GM21515 (cell line): ENCODE data around the gene GAS6.
"Not testable (repeated sequence)": the region's sequence is repeated elsewhere in the genome, so short reads cannot be mapped to it uniquely, and the experiment has no call there.

Experiments used
- ATAC-seq: cut with Tn5 transposase; IDR thresholded peaks from one replicate; pipeline ENCODE4 v1.9.1; 2021; ENCODE audit not compliant: unreplicated experiment

The GAS6 gene

DNA sequence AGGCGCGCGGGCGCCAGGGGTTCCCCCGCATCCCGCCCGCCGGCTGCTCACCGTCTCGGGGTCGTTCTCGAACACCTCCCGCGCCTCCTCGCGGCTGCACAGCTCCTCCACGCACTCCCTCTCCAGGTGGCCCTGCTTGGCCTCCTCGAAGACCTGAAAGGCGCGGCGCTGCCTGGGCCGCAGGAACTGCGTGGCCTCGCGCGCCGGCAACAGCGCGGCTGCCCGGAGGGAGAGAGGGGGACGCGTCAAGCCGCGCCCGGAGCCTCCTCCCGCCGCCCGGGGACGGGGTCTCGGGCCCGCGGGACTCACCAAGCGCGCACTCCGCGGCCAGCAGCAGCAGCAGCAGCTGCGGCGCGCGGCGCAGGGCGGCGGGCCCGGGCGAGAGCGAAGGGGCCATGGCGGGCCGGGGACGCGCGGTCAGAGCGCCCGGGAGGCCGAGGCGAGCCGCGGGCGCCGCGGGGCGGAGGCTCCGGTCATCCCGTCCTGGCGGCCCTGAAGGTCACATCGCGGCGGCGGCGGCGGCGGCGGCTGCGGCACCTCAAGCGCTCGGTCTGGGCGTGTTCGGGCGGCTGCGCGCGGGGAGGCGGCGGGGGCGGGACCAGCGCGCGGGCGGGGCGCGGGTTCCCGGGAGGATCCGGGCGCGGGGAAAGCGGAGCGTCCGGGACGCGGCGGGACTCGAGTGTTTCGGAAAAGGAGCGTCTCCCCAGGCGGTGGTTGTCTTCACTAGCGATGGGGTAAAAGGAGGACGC is at the start of gene GAS6:
Gene GAS6, minus strand, starts transcription at position 553 of the 749 bp plus-strand sequence. Its CDS starts 156 bp downstream, at position 397.
- no peak for ATAC-seq

DNA sequence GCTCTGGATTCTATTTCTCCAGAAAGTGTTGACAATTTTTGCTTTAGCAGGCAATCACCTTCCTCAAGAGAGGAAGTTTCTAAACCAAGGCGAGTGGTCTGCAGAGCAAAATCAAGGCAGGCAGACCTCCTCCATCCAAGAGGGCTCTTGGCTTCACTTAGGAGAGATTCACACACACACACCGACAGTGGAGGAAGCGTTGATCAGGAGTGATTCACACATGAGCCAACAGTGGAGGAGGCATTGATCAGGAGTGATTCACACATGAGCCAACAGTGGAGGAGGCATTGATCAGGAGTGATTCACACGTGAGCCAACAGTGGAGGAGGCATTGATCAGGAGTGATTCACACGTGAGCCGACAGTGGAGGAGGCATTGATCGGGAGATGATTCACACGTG is 49.5 kb upstream of the GAS6 start:
- ATAC-seq = not testable (repeated sequence)

DNA sequence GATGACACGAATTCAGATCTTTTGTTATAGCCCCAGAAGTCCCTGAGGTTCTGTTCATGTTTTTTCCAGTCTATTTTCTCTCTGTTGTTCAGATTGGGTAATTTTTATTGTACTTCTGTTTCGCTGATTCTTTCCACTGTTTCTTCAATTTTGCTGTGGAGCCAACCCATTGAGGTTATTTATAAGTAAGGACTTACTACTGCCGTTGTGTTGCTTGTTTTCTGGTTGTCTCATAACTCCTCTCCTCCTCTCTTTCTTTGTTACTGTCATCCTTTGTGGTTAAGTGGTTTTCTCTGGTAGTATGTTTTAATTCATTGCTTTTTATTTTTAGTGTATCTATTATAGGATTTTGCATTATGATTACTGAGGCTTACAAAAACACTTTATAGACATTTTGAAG is 48.7 kb upstream of the GAS6 start:
- no peak for ATAC-seq

DNA sequence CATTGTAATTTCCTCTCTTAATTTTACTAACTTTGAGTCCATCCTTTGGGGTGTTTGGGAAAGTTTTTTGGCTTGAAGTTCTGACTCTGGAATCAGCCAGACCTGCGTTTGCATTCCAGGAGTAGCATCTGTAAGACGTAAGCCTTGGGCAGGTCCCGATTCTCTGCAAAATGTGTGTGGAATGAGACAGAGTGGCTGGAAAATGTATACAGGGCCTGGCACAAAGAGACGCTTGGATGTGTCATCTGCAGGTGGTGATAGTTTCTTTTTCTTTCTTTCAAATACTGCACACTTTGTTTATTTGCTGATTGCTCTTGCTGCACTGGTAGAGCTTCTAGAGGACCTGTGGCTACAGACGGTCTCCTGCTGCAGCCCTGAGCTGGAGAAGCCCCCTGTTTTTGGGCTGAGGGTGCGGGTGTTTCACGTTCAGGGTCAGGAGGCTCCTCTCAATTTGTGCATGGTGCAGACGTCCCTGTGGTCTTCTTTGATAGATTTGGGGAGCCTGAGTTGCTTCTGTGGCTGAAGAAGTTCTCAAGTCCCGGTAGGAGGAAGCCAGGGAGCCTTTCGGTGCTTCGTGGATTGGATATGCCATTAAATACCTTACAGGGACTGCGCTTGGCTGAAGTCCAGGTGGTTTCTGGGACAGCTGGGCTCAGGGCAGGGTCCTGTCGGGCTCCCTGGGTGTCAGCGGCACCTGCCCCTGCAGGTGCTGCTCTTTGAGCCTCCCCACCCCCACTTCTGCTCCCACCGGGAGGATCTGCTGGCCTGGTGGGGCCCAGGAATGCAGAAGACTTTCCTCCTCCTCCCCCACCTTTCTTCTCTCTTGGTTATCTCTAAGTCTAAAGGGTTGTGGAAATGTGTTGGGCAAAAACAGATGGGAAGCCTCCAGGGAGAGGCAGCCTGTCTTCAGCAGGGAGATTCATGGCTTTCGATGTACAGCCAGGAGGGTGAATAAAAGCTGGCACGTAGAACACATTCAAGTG is 44.0 kb upstream of the GAS6 start:
- no peak for ATAC-seq

DNA sequence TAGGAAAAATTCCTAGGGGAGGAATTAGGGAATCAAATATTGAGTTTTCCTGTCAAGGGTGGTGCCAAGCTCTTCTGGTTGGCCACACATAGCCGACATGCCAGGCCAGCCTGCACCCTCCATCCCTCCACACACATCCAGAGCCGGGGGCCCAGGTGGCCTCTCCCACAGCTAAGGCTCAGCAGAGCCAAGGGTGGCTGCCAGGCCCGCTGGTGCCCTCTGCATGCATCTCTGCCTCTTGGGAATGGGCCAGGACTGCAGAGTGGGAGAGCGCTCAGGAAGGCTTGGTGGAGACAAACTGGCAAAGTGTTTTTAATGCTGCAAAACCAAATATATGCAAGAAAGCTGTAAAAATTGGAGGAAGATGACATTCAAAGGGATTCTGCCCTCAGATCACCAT is 42.7 kb upstream of the GAS6 start:
- no peak for ATAC-seq

DNA sequence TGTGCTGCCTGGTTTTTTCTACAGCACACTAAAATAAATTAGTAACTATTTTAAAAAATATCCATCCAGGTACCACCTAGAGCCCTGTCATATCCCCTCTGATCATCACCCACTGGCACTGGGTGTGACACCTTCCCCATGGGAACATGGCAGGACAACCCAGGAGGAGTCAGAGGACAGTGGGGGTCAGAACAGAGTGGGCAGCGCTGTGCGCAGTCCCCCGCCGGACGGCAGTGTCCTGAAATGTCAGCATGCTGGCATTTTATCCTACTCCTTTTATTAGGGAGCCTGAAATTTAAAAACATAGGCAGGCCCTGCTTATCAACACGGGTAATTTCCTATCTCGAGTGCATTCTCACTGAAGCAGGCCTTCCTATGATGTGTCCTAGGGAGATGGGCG is 42.1 kb upstream of the GAS6 start:
- ATAC-seq = no peak

DNA sequence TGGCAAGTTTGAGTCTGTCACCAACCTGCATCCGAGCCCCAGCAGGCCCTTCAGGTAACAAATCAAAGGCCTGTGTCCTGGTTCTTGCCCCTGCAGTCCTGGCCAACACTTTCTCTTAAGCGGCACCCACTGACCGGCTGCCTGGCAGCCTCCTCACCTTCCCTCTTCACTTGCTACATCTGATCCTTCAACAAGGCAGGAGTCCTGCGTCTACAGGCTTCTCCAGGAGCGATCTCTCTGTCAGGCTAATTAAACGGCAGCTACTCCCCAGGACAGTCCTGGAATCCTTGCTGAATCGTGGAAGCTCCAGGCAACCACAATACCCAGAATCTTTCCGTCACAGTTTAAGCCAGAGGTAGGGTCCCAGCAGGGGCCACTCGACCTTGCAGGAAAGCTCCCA is 41.1 kb upstream of the GAS6 start:
- no peak for ATAC-seq

DNA sequence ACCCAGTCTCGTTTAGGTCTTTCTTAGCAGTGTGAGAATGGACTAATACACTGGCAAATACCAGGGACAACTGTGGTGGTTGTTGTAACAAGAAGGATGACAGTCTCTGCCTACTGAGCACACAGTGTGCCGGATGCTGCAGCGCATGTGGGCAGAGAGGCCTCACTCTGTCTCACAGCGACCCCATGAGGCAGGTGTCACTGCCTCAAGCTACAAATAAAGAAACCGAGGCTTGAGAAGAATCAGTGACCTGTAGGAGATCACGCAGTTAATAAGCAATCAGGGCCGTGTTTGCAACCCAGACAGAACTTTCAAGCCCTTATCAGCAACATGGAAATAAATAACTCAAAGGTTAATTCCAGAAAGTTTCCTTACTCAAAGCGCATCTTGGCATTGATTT is 40.5 kb upstream of the GAS6 start:
- no peak for ATAC-seq

DNA sequence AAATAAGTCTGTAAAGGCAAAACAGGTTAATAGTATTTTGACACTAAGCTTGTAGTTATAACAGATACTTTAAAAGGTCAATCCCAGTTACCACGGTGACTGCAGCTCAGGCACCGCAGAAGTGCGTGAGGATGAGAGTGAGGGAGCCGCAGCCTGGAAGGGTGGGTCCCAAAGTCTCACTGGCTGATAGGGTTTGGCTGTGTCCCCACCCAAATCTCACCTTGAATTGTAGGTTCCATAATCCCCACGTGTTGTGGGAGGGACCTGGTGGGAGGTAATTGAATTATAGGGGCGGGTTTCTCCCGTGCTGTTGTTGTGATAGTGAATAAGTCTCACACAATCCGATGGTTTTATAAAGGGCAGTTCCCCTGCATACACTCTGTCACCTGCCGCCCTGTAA is 40.0 kb upstream of the GAS6 start:
- no peak for ATAC-seq

DNA sequence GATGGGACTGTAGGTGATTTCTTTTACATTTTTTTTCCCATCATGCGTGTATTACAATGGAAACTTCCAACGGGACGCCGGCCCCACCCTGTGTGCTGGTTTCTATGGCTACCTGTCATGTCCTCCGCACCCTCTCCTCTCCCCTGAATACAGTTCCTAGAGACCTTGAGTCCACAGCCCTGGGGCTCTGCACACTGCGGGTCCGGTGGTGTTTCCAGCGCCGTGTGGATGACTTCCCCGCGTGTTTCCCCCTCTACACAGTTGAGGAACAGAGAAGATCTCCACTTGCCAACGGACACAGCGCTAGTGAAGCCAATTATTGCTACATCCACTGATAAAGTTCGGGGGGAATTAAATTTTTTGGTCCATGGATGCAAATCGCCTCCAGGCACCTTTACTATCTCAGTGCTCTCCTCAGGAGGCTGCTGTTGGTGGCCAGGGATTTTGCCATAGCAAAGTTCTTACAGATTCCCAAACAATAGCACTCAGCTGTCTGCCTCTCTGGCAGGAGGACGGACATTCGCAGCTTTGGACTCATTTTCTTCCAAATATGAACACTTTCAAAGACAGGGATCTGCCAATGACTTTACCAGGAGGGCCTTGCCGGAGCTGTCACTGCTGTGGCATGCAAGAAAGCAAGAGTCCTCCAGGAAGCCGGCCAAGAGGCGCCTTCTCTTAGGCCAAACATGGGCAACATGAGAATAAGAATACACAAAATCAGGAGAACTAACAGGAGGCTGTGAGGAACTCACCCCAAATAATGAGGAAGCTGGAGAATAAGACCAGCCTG is 39.3 kb upstream of the GAS6 start:
- ATAC-seq = no peak

DNA sequence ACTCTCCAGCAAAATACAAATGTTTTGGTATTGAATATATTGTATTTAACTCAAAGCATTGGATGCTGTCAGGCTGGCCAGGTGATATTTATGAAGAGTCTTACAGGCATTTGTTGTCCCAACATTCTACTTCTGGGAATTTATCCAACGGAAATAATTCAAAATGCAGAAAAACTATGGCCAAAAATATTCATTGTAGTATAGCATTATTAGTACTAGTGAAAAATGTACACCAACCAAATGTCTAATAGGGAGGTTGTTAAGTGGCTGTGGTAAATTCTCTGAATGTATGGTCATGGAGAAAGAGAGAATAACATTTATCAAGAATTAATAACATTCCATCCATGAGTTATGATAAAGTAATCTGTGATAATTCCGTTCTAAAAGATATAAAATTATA is 38.6 kb upstream of the GAS6 start:
- ATAC-seq = no peak

DNA sequence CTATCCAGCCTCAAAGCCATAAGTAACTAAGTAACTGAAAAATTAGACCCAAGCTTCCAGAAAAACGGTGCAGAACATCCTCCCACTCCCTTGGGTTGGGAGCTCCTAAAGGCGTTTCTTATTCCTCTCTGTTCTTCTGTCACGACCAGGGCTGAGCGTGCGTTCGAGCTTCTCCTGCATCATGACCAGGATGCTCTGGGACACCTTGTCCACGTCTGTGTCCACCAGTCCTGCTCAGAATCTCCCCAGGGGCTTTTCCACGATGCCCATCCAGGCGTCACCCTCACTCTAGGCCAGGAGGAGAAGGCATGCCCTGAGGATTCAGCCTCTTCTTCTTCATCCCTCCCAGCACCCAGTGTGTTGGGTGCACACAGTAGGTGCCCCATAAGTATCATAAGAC is 37.8 kb upstream of the GAS6 start:
- ATAC-seq = no peak

DNA sequence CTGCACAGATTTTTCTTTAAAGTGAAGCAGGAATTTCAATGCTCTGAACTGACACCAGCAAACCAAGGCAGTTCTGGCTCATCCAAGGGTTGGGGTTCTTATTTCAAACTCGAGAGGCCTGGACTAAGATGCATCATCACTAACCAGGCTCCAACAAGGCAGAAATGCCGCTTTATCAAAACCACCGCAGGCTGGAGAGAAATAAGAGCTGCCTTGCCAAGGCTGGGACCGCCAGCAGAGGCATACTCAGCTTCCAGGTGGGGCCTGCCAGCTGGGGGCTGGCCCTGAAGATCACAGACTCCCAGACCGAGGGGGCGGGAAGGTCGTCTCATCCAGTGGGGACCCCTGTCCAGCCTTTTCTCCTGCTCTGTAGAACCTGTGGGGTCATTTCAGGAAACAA is 37.4 kb upstream of the GAS6 start:
- ATAC-seq = no peak

DNA sequence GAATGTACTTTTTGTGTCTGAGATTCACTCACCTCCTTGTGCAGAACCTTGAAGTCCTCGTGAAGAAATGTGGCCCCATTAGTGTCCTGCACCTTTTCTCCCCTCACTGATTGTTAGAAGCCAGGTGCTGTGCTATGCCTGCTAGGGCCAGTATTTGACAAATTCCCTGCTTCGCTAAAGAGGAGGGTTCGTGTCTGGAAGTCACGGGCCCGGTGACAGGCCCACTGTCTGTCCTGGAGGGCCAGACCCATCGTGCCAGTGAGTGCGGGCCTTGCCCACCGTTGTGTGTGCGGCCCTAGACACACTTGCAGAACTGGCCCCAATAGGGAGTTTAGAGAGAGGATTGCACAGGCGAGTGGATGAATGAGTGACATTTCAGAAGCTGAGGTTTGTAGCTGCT is 36.8 kb upstream of the GAS6 start:
- no peak for ATAC-seq

DNA sequence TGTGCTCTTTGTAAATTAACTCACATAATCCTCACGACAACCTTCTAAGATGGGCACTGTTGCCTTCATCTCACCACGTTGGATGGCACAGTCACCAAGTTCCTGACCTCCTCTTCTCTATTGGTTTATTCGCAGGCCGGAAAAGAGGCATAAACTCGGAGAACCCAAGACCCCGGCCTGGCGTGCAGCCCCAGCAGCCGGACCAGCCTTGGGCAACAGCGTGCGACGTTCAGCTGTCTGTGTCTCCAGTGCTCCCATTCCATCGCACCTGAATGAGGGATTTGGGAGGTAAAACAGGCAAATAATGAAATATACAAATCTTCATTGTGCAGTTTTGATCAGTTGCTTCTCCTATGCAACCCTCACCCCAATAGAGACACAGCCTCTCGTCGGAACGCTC is 34.5 kb upstream of the GAS6 start:
- ATAC-seq = no peak

DNA sequence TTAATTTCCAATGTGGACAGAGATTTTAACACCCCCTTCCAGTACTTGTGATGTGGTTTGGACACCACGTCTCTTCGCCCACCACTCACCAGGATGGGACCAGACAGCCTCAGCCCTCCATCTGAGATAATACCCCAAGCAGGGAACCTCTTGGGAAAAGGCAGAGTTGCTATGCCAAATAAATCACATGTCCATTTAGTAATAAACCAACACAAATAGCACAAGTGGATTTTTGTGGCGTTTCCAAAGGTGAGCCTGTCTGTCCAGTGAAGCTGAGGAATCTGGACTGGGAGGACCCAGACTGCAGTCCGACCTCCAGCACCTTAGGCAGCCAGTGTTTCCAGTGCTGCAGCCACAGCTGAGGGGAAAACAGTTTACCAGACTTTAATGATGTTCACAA is 34.1 kb upstream of the GAS6 start:
- ATAC-seq = no peak

DNA sequence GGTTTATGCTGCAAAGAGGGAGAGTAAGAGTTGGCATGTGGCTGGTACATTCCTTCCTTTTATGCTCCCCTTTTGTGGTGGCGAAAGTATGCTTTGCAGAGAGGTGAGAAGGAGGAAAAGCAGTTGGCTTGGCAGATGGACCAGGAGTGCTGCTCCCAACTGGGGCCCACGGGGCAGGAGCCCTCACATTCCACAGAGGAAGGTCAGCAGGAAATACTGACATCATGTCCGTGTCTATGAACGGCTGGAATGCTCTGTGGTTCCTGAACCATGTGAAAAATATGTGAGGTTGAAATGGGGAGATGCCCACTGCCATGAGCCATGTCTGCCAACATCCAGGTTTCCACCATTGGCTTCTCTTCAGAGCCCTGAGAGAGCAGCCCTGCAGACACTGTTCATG is 33.3 kb upstream of the GAS6 start:
- no peak for ATAC-seq

DNA sequence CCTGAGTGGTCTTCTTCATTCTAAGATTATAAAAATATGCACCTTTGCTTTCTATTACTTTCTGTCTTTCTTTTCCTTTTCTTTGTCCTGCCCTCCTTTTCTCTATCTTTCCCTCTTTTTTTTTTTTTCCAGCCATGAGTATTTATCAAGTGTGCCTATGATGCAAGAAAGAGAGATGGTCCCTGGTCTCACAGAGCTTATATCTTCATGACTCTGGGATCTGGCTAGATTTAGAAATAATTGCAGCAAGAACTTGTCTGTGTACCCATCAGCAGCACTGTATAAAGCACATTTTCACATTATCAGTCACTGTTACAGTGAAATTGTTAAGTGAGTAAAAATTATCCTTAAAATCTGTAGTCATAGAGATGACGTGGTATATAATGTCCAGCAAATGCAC is 31.6 kb upstream of the GAS6 start:
- ATAC-seq = no peak

DNA sequence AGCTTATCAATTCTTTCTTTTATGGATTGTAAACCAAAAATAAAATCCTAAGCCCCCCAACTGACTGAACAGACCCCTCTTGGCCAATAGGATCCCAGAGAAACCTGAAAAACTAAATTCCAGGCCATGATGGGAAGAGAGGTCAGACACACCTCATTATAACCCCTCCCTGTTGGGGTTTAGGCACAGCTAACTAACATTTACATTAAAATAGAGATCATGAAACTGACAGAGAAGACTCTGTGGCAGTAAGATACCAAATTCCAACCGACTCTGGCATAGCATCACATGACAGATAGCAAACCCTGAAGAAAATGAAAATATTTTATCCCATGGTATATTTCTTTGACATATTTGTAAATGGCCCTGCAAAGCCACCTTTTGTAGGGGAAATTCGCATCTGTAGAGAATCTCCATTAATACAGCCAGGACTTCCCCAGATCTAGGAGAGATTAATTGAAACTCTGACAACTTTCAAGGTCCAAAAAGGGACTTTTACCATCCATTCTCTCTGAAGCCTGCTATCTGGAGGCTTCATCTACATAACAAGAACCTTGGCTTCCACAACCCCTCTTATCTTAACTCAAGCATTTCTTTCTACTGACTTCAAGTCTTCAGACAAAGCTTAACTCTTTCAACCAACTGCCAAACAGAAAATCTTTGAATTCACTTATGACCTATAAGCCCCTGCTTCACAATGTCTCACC is 27.1 kb upstream of the GAS6 start:
- ATAC-seq = no peak

DNA sequence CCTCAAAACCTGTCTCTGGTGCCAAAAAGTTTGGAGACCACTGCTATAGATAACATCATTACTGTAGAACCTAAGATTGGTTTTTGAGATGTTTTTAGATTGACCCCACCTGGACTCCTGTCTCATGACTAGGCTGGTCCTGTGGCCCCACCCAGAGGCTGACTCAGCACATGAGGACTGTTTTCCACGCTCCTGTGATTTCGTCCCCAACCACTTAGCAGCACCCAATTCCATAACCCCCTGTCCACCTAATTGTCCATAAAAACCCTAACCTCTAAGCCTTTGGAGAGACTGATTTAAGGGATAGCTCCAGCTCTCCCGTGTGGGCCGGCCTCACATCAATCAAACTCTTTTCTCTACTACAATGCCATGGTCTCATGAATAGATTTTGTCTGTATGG is 25.6 kb upstream of the GAS6 start:
- ATAC-seq = no peak
